Stimulated activated CD4-positive, alpha-beta T cell treated with anti-CD3 and anti-CD28 coated beads, TNF-alpha, amount 100 ng/mL, for 1 hour (primary cell): ENCODE results near the gene HBS1L.

Experiments
- DNase-seq, 3 donors: peaks; one replicate each; pipeline ENCODE4 v3.0.0-alpha.2; 2020; ENCODE audit warnings: low read depth in 3 of 3, low spot score in 1 of 3

The HBS1L gene

GRCh38 chr6:134951494-134952263 lies 102.9 kb downstream of the HBS1L start:
- no peak for DNase-seq

- no peak for DNase-seq
Observed at GRCh38 chr6:134950482-134950881, 104.1 kb downstream of the HBS1L start.

GRCh38 chr6:134949927-134950326 lies 104.7 kb downstream of the HBS1L start, which contains the start of gene ALDH8A1:
Gene ALDH8A1 (minus strand): TSS chr6:134950101. CDS start chr6:134950053, 48 bp downstream.
- no peak for DNase-seq

- DNase-seq, result no peak
Observed at GRCh38 chr6:134948691-134949090, 105.9 kb downstream of the HBS1L start.

GRCh38 chr6:134948142-134948541 lies 106.5 kb downstream of the HBS1L start:
- no peak for DNase-seq

- DNase-seq, result no peak
Observed at GRCh38 chr6:134945045-134945444, 109.6 kb downstream of the HBS1L start.

GRCh38 chr6:134943522-134944111 lies 111.0 kb downstream of the HBS1L start:
- no peak for DNase-seq

- peak in 2 of 3 donors; percentile 5 to 44 for DNase-seq
Observed at GRCh38 chr6:134938896-134939295, 115.7 kb downstream of the HBS1L start.

GRCh38 chr6:134937426-134937825 lies 117.2 kb downstream of the HBS1L start:
- DNase-seq, result no peak

GRCh38 chr6:134936931-134937330 lies 117.7 kb downstream of the HBS1L start:
- no peak for DNase-seq

- no peak for DNase-seq
Observed at GRCh38 chr6:134936476-134936875, 118.1 kb downstream of the HBS1L start.

- no peak for DNase-seq
Observed at GRCh38 chr6:134934793-134935485, 119.7 kb downstream of the HBS1L start.

GRCh38 chr6:134932535-134933470 lies 121.8 kb downstream of the HBS1L start:
- DNase-seq, result no peak

- no peak for DNase-seq
Observed at GRCh38 chr6:134932098-134932497, 122.5 kb downstream of the HBS1L start.

GRCh38 chr6:134930463-134930862 lies 124.2 kb downstream of the HBS1L start:
- no peak for DNase-seq

- DNase-seq, result no peak
Observed at GRCh38 chr6:134928151-134928900, 126.3 kb downstream of the HBS1L start.

GRCh38 chr6:134925800-134926199 lies 128.8 kb downstream of the HBS1L start:
- DNase-seq, result no peak

GRCh38 chr6:134921721-134922261 lies 132.8 kb downstream of the HBS1L start:
- no peak for DNase-seq

- DNase-seq, result no peak
Observed at GRCh38 chr6:134921276-134921675, 133.3 kb downstream of the HBS1L start.

GRCh38 chr6:134920422-134920821 lies 134.2 kb downstream of the HBS1L start:
- DNase-seq, result no peak
